ENCODE data around the gene LRWD1. TPM values are rescaled to one million over a fixed set of nuclear protein-coding genes. Genes with fewer than 3 reads are reported as not detected.

Gene LRWD1
- total RNA-seq, 1 experiment from 2014 or later: 48.5 TPM

DNA sequence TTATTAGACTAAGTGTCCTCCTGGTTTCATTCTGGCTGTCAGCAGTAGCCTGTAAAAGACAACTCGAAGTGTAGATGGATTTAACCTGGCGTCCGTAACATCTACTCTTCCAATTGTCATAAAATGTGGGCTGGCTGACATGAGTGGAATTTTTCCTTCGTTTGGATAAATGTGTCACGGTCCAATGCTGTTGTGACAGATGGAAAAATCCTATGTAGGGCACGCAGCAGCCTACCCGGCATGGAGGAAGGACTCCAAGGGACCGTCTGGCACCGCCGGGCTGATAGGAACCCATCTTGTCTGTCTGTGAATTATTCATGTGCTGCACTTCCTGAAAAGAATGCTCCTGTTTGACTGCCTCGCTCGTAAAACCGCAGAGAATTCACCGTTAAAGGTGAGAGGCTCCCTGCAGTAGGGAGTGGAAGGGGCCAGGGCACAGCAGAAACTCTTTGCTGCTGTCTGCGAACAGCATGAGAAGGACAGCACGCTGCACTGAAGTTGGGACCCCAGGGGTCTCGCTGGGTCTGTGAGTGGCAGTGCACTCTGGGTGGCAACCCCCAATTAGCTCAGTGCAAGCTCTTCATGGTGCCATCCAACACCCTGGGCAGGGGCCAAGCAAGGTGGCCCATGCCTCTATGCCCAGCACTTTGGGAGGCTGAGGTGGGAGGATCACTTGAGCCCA is 33.0 kb upstream of the LRWD1 start:
- Histone ChIP-seq H3K27me3 (replicated peaks; ENCODE audit: insufficient read depth, low read depth, low read length, poor library complexity) (no peaks in the 10 kb centered on the region), H3K9me3 (ENCODE audit: low read depth, low read length, poor library complexity, severe bottlenecking) (no peaks in the 10 kb centered on the region), H3K27ac (ENCODE audit: low read depth, low read length, poor library complexity, severe bottlenecking) (peak overlapping the region; percentile 65), H3K4me3 (ENCODE audit: low read depth, low read length, poor library complexity, severe bottlenecking) (no peak overlapping the region), H3K36me3 (ENCODE audit: insufficient read depth, low read length, poor library complexity, severe bottlenecking) (no peaks in the 10 kb centered on the region), H3K4me1 (ENCODE audit: insufficient read depth, low read length, poor library complexity, severe bottlenecking) (peaks cover 33% of the 10 kb centered on the region)
- DNase-seq (ENCODE audit: low spot score): peak; percentile 76
- intact Hi-C loops (cut with micrococcal nuclease; ENCODE audit: unreplicated experiment): no loop called here
- CTCF ChIA-PET: no interaction called here
- BruUV-seq (replicated peaks): no TSS peak
- POLR2A ChIA-PET (ENCODE audit: low non-redundant PET): no interaction called here
- TF ChIP-seq CTCF (conservative IDR thresholded peaks at IDR 0.05; ENCODE audit: low read depth, low read length) (no peak), EZH2 (IDR thresholded peaks at IDR 0.05; ENCODE audit: borderline replicate concordance, low read depth, low read length, poor library complexity, severe bottlenecking) (no peak)

DNA sequence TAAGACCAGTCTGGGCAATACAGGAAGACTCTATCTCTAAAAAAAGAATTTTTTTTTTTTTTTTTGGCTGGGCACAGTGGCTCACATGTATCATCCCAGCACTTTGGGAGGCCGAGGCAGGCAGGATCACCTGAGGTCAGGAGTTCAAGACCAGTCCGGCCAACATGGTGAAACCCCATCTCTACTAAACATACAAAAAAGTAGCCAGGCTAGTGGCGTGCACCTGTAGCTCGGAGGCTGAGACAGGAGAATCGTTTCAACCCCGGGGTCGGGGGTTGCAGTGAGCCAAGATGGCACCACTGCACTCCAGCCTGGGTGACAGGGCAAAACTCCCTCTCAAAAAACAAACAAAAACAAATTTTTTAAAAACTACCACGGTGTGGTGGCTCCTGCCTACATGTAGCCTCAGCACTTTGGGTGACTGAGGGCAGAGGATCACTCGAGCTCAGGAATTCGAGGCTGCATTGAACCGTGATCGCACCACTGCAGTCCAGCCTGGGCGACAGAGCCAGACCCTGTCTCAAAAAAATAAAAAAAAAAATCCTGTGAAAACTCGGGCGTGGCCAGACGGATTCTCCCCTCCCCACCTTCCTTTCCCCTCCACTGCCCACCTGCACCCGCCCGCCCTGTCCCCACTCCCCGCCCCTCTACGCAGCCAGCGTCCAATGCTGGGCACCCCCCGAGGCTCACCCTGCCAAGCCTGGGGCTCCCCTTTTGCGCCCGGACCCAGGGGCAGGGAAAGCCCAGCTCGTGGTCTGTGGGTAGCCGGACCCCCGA is 32.2 kb upstream of the LRWD1 start:
- H3K9me3 ChIP-seq (ENCODE audit: low read depth, low read length, poor library complexity, severe bottlenecking): no peaks in the 10 kb centered on the region
- no peaks in the 10 kb centered on the region for H3K27me3 ChIP-seq (replicated peaks; ENCODE audit: insufficient read depth, low read depth, low read length, poor library complexity)
- POLR2A ChIA-PET (ENCODE audit: low non-redundant PET): interaction anchor here (0.7 kb wide), 1 partner anchor 34 kb away, joined by 3 read pairs; no protein-coding TSS in a partner anchor
- BruUV-seq (replicated peaks): no TSS peak
- peaks cover 33% of the 10 kb centered on the region for H3K4me1 ChIP-seq (ENCODE audit: insufficient read depth, low read length, poor library complexity, severe bottlenecking)
- H3K4me3 ChIP-seq (ENCODE audit: low read depth, low read length, poor library complexity, severe bottlenecking): peak overlapping the region; percentile 85
- DNase-seq (ENCODE audit: low spot score): no peak
- no peaks in the 10 kb centered on the region for H3K36me3 ChIP-seq (ENCODE audit: insufficient read depth, low read length, poor library complexity, severe bottlenecking)
- intact Hi-C loops (cut with micrococcal nuclease; ENCODE audit: unreplicated experiment): no loop called here
- no peak for TF ChIP-seq CTCF (conservative IDR thresholded peaks at IDR 0.05; ENCODE audit: low read depth, low read length)
- no peak for TF ChIP-seq EZH2 (IDR thresholded peaks at IDR 0.05; ENCODE audit: borderline replicate concordance, low read depth, low read length, poor library complexity, severe bottlenecking)
- H3K27ac ChIP-seq (ENCODE audit: low read depth, low read length, poor library complexity, severe bottlenecking): peak overlapping the region; percentile 65
- CTCF ChIA-PET: no interaction called here

GRCh38 chr7:102433219-102434038 is 31.4 kb upstream of the LRWD1 start, which contains the start of gene ORAI2:
TSS of gene ORAI2 (plus strand) at chr7:102433575. CDS start at chr7:102438957, 5,382 bp downstream.
- BruUV-seq (replicated peaks): no TSS peak
- Histone ChIP-seq H3K9me3 (ENCODE audit: low read depth, low read length, poor library complexity, severe bottlenecking) (no peaks in the 10 kb centered on the region), H3K27me3 (replicated peaks; ENCODE audit: insufficient read depth, low read depth, low read length, poor library complexity) (no peaks in the 10 kb centered on the region), H3K4me1 (ENCODE audit: insufficient read depth, low read length, poor library complexity, severe bottlenecking) (peaks cover 33% of the 10 kb centered on the region), H3K36me3 (ENCODE audit: insufficient read depth, low read length, poor library complexity, severe bottlenecking) (no peaks in the 10 kb centered on the region), H3K27ac (ENCODE audit: low read depth, low read length, poor library complexity, severe bottlenecking) (peak within 1 kb of the TSS; percentile 65), H3K4me3 (ENCODE audit: low read depth, low read length, poor library complexity, severe bottlenecking) (peak within 1 kb of the TSS; percentile 85)
- TF ChIP-seq CTCF (conservative IDR thresholded peaks at IDR 0.05; ENCODE audit: low read depth, low read length): no peak
- TF ChIP-seq EZH2 (IDR thresholded peaks at IDR 0.05; ENCODE audit: borderline replicate concordance, low read depth, low read length, poor library complexity, severe bottlenecking): no peak
- DNase-seq (ENCODE audit: low spot score): peak; percentile 83
- ChIA-PET POLR2A (ENCODE audit: low non-redundant PET) (interaction anchor here (0.7 kb wide), 1 partner anchor 33 kb away, joined by 3 read pairs; no protein-coding TSS in a partner anchor), CTCF (interaction anchor here (0.6 kb wide), 1 partner anchor 154 kb away, joined by 5 read pairs; no protein-coding TSS in a partner anchor)
- intact Hi-C loops (cut with micrococcal nuclease; ENCODE audit: unreplicated experiment): no loop called here

Data from A673 (cell line).